T-helper 1 cell treated with Interleukin-12 subunit alpha and Interleukin-12 subunit beta and Interleukin-4 antibody, amounts not matched to agents 30 μg/mL and 1 μg/mL, for 36 hours (primary cell): ENCODE data around the gene ZFYVE28.

ENCODE experiments used
- H3K27ac Mint-ChIP-seq: one replicate; pipeline ENCODE4 v1.8.0; 2021; ENCODE audit warnings: mild to moderate bottlenecking, mixed read lengths
- H3K27me3 Mint-ChIP-seq: one replicate; pipeline ENCODE4 v1.8.0; 2021; ENCODE audit warnings: low read depth, mixed read lengths
- H3K36me3 Mint-ChIP-seq: one replicate; pipeline ENCODE4 v1.8.0; 2021; ENCODE audit warnings: low read depth, mixed read lengths
- H3K4me1 Mint-ChIP-seq: one replicate; pipeline ENCODE4 v1.8.0; 2021; ENCODE audit warnings: low read depth, mixed read lengths
- H3K4me3 Mint-ChIP-seq: one replicate; pipeline ENCODE4 v1.8.0; 2021; ENCODE audit warnings: mild to moderate bottlenecking, moderate library complexity, mixed read lengths
- H3K9me3 Mint-ChIP-seq: one replicate; pipeline ENCODE4 v1.8.0; 2021; ENCODE audit warnings: mixed read lengths

The ZFYVE28 gene

GRCh38 chr4:2397596-2398379 lies 20.7 kb downstream of the ZFYVE28 start:
- Mint-ChIP-seq H3K9me3 (no peaks in the 10 kb centered on the region), H3K4me1 (peaks cover 33% of the 10 kb centered on the region), H3K27ac (no peak overlapping the region), H3K36me3 (peaks cover 3% of the 10 kb centered on the region), H3K4me3 (no peak overlapping the region), H3K27me3 (peaks cover 24% of the 10 kb centered on the region)

GRCh38 chr4:2396781-2397368 lies 21.6 kb downstream of the ZFYVE28 start:
- Mint-ChIP-seq H3K36me3 (peaks cover 3% of the 10 kb centered on the region), H3K9me3 (no peaks in the 10 kb centered on the region), H3K4me1 (peaks cover 25% of the 10 kb centered on the region)

GRCh38 chr4:2395584-2395983 lies 22.9 kb downstream of the ZFYVE28 start:
- Mint-ChIP-seq H3K9me3 (no peaks in the 10 kb centered on the region), H3K4me1 (peaks cover 18% of the 10 kb centered on the region), H3K36me3 (peaks cover 6% of the 10 kb centered on the region), H3K27me3 (peaks cover 42% of the 10 kb centered on the region), H3K4me3 (no peak overlapping the region), H3K27ac (no peak overlapping the region)

More at GRCh38 chr4:2396781-2397368, 21.6 kb downstream of the ZFYVE28 start:
- H3K4me3 Mint-ChIP-seq = no peak overlapping the region
- no peak overlapping the region for H3K27ac Mint-ChIP-seq
- H3K27me3 Mint-ChIP-seq = peaks cover 33% of the 10 kb centered on the region

GRCh38 chr4:2395038-2395437 lies 23.4 kb downstream of the ZFYVE28 start:
- no peak overlapping the region for H3K27ac Mint-ChIP-seq
- H3K9me3 Mint-ChIP-seq = no peaks in the 10 kb centered on the region
- H3K36me3 Mint-ChIP-seq = peaks cover 6% of the 10 kb centered on the region
- peaks cover 45% of the 10 kb centered on the region for H3K27me3 Mint-ChIP-seq
- no peak overlapping the region for H3K4me3 Mint-ChIP-seq
- peaks cover 18% of the 10 kb centered on the region for H3K4me1 Mint-ChIP-seq

- Mint-ChIP-seq H3K27ac (no peak overlapping the region), H3K4me3 (no peak overlapping the region), H3K4me1 (peaks cover 18% of the 10 kb centered on the region), H3K27me3 (peaks cover 49% of the 10 kb centered on the region), H3K9me3 (no peaks in the 10 kb centered on the region), H3K36me3 (peaks cover 6% of the 10 kb centered on the region)
These were observed 23.9 kb downstream of the ZFYVE28 start for GRCh38 chr4:2394528-2394927.

- peaks cover 16% of the 10 kb centered on the region for H3K4me1 Mint-ChIP-seq
- H3K9me3 Mint-ChIP-seq = no peaks in the 10 kb centered on the region
- H3K4me3 Mint-ChIP-seq = peak overlapping the region; percentile 50
- H3K36me3 Mint-ChIP-seq = peaks cover 6% of the 10 kb centered on the region
- peaks cover 49% of the 10 kb centered on the region for H3K27me3 Mint-ChIP-seq
- no peak overlapping the region for H3K27ac Mint-ChIP-seq
These were observed 24.8 kb downstream of the ZFYVE28 start for GRCh38 chr4:2393353-2394270.

- no peak overlapping the region for H3K4me3 Mint-ChIP-seq
- H3K9me3 Mint-ChIP-seq = no peaks in the 10 kb centered on the region
- peaks cover 14% of the 10 kb centered on the region for H3K4me1 Mint-ChIP-seq
- peaks cover 6% of the 10 kb centered on the region for H3K36me3 Mint-ChIP-seq
- peaks cover 46% of the 10 kb centered on the region for H3K27me3 Mint-ChIP-seq
- no peak overlapping the region for H3K27ac Mint-ChIP-seq
These were observed 27.5 kb downstream of the ZFYVE28 start for GRCh38 chr4:2390784-2391421.

- no peak overlapping the region for H3K27ac Mint-ChIP-seq
- peaks cover 6% of the 10 kb centered on the region for H3K36me3 Mint-ChIP-seq
- no peak overlapping the region for H3K4me3 Mint-ChIP-seq
- peaks cover 46% of the 10 kb centered on the region for H3K27me3 Mint-ChIP-seq
- peaks cover 14% of the 10 kb centered on the region for H3K4me1 Mint-ChIP-seq
- no peaks in the 10 kb centered on the region for H3K9me3 Mint-ChIP-seq
These were observed 28.3 kb downstream of the ZFYVE28 start for GRCh38 chr4:2390146-2390545.

GRCh38 chr4:2389691-2390090 lies 28.8 kb downstream of the ZFYVE28 start:
- no peaks in the 10 kb centered on the region for H3K9me3 Mint-ChIP-seq
- peaks cover 14% of the 10 kb centered on the region for H3K4me1 Mint-ChIP-seq
- no peak overlapping the region for H3K27ac Mint-ChIP-seq
- H3K4me3 Mint-ChIP-seq = no peak overlapping the region
- H3K27me3 Mint-ChIP-seq = peaks cover 43% of the 10 kb centered on the region
- peaks cover 6% of the 10 kb centered on the region for H3K36me3 Mint-ChIP-seq

GRCh38 chr4:2388429-2389182 lies 29.8 kb downstream of the ZFYVE28 start:
- H3K27me3 Mint-ChIP-seq = peaks cover 32% of the 10 kb centered on the region
- peaks cover 5% of the 10 kb centered on the region for H3K4me1 Mint-ChIP-seq
- no peak overlapping the region for H3K27ac Mint-ChIP-seq
- H3K9me3 Mint-ChIP-seq = no peaks in the 10 kb centered on the region
- H3K36me3 Mint-ChIP-seq = peaks cover 6% of the 10 kb centered on the region
- H3K4me3 Mint-ChIP-seq = no peak overlapping the region

- Mint-ChIP-seq H3K27me3 (peaks cover 25% of the 10 kb centered on the region), H3K4me1 (peaks cover 3% of the 10 kb centered on the region), H3K36me3 (peaks cover 6% of the 10 kb centered on the region), H3K27ac (no peak overlapping the region), H3K4me3 (no peak overlapping the region), H3K9me3 (no peaks in the 10 kb centered on the region)
These were observed 30.6 kb downstream of the ZFYVE28 start for GRCh38 chr4:2387829-2388228.

GRCh38 chr4:2387218-2387617 lies 31.2 kb downstream of the ZFYVE28 start:
- Mint-ChIP-seq H3K9me3 (no peaks in the 10 kb centered on the region), H3K27ac (no peak overlapping the region), H3K36me3 (peaks cover 6% of the 10 kb centered on the region), H3K4me3 (no peak overlapping the region), H3K27me3 (peaks cover 19% of the 10 kb centered on the region), H3K4me1 (peaks cover 3% of the 10 kb centered on the region)

GRCh38 chr4:2386717-2387116 lies 31.7 kb downstream of the ZFYVE28 start:
- H3K9me3 Mint-ChIP-seq = no peaks in the 10 kb centered on the region
- H3K36me3 Mint-ChIP-seq = peaks cover 6% of the 10 kb centered on the region
- peaks cover 3% of the 10 kb centered on the region for H3K4me1 Mint-ChIP-seq
- no peak overlapping the region for H3K4me3 Mint-ChIP-seq
- H3K27me3 Mint-ChIP-seq = peaks cover 16% of the 10 kb centered on the region
- no peak overlapping the region for H3K27ac Mint-ChIP-seq
